Measurements from ENCODE around the gene PODXL2.

DNA sequence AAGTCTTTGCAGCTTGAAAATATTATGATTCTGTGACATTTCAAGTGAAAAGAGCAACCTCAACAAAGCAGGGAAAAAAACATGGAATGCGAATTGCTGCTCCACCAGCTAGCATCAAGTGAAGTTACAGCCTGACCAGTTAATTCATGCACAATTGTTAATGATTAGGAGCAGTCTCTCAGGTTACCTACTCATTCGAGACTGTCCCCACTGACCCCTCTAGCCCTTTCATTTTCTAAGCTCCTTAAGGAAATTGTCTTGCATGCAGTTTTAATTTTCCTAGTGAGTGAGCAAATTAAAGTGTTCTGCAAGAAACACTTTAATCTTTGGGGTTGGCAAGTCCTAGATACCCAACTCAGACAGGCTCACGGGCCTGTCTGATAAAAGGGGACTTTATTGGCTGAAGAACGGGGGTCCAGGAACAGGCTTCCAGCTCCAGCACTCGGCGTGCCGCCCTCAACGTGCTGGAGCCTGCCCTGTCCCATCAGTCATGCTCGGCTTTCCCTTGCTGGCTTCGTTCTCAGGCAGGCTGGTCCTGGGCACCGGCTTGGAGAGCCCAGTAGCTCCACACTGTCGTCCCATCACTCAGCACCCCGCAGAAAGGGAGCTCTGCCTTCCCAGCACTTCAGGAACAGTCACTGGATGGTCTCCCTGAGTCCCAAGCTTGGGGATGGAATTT lies 18.3 kb downstream of the PODXL2 start:
- TF ChIP-seq, protein P1, sequence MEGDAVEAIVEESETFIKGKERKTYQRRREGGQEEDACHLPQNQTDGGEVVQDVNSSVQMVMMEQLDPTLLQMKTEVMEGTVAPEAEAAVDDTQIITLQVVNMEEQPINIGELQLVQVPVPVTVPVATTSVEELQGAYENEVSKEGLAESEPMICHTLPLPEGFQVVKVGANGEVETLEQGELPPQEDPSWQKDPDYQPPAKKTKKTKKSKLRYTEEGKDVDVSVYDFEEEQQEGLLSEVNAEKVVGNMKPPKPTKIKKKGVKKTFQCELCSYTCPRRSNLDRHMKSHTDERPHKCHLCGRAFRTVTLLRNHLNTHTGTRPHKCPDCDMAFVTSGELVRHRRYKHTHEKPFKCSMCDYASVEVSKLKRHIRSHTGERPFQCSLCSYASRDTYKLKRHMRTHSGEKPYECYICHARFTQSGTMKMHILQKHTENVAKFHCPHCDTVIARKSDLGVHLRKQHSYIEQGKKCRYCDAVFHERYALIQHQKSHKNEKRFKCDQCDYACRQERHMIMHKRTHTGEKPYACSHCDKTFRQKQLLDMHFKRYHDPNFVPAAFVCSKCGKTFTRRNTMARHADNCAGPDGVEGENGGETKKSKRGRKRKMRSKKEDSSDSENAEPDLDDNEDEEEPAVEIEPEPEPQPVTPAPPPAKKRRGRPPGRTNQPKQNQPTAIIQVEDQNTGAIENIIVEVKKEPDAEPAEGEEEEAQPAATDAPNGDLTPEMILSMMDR (conservative IDR thresholded peaks at IDR 0.05; ENCODE audit: low read depth in 2 of 2) = no peak
- TF ChIP-seq EZH2phosphoT487 (IDR thresholded peaks at IDR 0.05; ENCODE audit: unreplicated experiment) = no peak
- TF ChIP-seq ZNF114 (CRISPR knock-in tag; IDR thresholded peaks at IDR 0.05) = no peak
- no peak for TF ChIP-seq JUNB (IDR thresholded peaks at IDR 0.05; ENCODE audit: unreplicated experiment)
- no peak for TF ChIP-seq CREB1 (CRISPR knock-in tag; IDR thresholded peaks at IDR 0.05; ENCODE audit: low read depth)
- no peak for TF ChIP-seq POLR2AphosphoS5 (IDR thresholded peaks at IDR 0.05; ENCODE audit: low read depth)
- TF ChIP-seq, protein P2, sequence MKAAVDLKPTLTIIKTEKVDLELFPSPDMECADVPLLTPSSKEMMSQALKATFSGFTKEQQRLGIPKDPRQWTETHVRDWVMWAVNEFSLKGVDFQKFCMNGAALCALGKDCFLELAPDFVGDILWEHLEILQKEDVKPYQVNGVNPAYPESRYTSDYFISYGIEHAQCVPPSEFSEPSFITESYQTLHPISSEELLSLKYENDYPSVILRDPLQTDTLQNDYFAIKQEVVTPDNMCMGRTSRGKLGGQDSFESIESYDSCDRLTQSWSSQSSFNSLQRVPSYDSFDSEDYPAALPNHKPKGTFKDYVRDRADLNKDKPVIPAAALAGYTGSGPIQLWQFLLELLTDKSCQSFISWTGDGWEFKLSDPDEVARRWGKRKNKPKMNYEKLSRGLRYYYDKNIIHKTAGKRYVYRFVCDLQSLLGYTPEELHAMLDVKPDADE (IDR thresholded peaks at IDR 0.05) = no peak
- no peak for TF ChIP-seq EZH2 (IDR thresholded peaks at IDR 0.05; ENCODE audit: low read depth, unreplicated experiment)
